Measurements from ENCODE around the gene LSM10.

DNA sequence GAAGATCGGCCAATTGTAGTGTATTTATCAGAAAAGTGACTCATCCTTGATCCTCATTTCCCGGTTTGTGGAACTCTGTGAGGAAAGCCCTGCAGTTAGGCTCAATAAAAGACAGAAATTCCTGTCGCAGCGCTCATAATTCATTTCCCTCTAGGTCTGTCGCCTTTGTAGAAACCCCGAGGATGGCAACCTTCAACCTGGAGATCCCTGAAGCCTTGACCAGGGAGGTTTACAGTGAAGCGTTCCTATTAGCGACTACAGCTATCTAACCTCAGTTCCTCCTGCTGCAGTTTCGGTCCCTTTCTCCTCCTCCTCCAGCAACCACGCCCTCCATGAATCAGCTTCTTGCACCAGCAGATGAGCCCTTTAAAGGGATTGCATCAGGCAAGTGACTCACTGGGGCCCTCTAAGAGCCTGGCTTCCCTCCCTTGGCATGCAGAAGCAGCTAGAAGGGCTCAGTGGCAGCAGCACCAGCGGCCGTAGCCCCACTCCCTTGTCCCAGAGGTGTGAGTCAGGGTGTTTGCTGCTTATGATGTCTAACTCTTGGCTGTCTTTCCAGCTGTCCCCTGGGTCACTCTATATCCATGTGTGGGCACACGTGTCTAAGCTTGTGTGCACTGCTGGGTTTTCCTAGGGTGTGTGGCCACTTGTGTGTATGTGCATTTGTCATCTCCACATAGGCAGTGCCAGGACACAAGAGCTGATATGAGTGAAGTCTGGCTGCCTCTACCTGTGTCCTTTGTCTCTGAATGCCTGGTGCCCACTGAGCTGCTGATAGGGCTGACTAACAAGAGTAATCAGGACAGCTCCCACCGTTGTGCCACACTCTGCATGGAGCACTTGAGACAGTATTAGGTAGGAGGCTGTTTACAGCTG lies 11.2 kb downstream of the LSM10 start:
- TF ChIP-seq NR2C2 (CRISPR knock-in tag; IDR thresholded peaks at IDR 0.05) (no peak), ATF1 (CRISPR knock-in tag; IDR thresholded peaks at IDR 0.05) (no peak), NR1H2 (CRISPR knock-in tag; IDR thresholded peaks at IDR 0.05) (no peak), ZNF416 (CRISPR knock-in tag; IDR thresholded peaks at IDR 0.05) (no peak), NFYB (CRISPR knock-in tag; conservative IDR thresholded peaks at IDR 0.05; ENCODE audit: low read depth) (no peak), TEAD4 (CRISPR knock-in tag; IDR thresholded peaks at IDR 0.05) (no peak)
- TF ChIP-seq, protein P1, sequence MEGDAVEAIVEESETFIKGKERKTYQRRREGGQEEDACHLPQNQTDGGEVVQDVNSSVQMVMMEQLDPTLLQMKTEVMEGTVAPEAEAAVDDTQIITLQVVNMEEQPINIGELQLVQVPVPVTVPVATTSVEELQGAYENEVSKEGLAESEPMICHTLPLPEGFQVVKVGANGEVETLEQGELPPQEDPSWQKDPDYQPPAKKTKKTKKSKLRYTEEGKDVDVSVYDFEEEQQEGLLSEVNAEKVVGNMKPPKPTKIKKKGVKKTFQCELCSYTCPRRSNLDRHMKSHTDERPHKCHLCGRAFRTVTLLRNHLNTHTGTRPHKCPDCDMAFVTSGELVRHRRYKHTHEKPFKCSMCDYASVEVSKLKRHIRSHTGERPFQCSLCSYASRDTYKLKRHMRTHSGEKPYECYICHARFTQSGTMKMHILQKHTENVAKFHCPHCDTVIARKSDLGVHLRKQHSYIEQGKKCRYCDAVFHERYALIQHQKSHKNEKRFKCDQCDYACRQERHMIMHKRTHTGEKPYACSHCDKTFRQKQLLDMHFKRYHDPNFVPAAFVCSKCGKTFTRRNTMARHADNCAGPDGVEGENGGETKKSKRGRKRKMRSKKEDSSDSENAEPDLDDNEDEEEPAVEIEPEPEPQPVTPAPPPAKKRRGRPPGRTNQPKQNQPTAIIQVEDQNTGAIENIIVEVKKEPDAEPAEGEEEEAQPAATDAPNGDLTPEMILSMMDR (IDR thresholded peaks at IDR 0.05) = no peak
